Measurements from ENCODE around the gene UXS1. TPM values are rescaled to one million over a fixed set of nuclear protein-coding genes. Genes with fewer than 3 reads are reported as not detected.

The UXS1 gene
- total RNA-seq, 1 donor, result 22.8 TPM

- Histone ChIP-seq H3K79me2 (ENCODE audit: insufficient read depth, low read length) (no peaks in the 10 kb centered on the region), H2AFZ (ENCODE audit: low read length) (no peak overlapping the region), H3K4me3 (ENCODE audit: insufficient read depth, low read length) (no peak overlapping the region), H3K4me1 (ENCODE audit: insufficient read depth, low read length) (no peaks in the 10 kb centered on the region), H3K9me3 (ENCODE audit: low read depth, low read length) (no peaks in the 10 kb centered on the region), H3K4me2 (ENCODE audit: insufficient read depth, low read length) (no peak overlapping the region), H3K36me3 (ENCODE audit: insufficient read depth, low read length) (no peaks in the 10 kb centered on the region), H3K27me3 (ENCODE audit: insufficient read depth, low read length) (peaks cover 41% of the 10 kb centered on the region), H3K27ac (ENCODE audit: low read depth, low read length) (no peak overlapping the region), H4K20me1 (ENCODE audit: insufficient read depth, low read length) (no peaks in the 10 kb centered on the region)
- no peak for DNase-seq (ENCODE audit: insufficient read length, low spot score, missing footprints)
- no peak for TF ChIP-seq CTCF (IDR thresholded peaks at IDR 0.05; ENCODE audit: extremely low read depth, low read depth, low read length)
Measured at GRCh38 chr2:106070181-106070580, 123.9 kb downstream of the UXS1 start.

- peak; percentile 31 for DNase-seq (ENCODE audit: insufficient read length, low spot score, missing footprints)
- Histone ChIP-seq H3K4me1 (ENCODE audit: insufficient read depth, low read length) (no peaks in the 10 kb centered on the region), H3K79me2 (ENCODE audit: insufficient read depth, low read length) (no peaks in the 10 kb centered on the region), H3K27ac (ENCODE audit: low read depth, low read length) (no peak overlapping the region), H3K27me3 (ENCODE audit: insufficient read depth, low read length) (peaks cover 53% of the 10 kb centered on the region), H3K4me3 (ENCODE audit: insufficient read depth, low read length) (no peak overlapping the region), H2AFZ (ENCODE audit: low read length) (no peak overlapping the region), H3K9me3 (ENCODE audit: low read depth, low read length) (no peaks in the 10 kb centered on the region), H3K4me2 (ENCODE audit: insufficient read depth, low read length) (no peak overlapping the region), H3K36me3 (ENCODE audit: insufficient read depth, low read length) (no peaks in the 10 kb centered on the region), H4K20me1 (ENCODE audit: insufficient read depth, low read length) (no peaks in the 10 kb centered on the region)
- TF ChIP-seq CTCF (IDR thresholded peaks at IDR 0.05; ENCODE audit: extremely low read depth, low read depth, low read length), result no peak
Measured at GRCh38 chr2:106068451-106068850, 125.7 kb downstream of the UXS1 start.

GRCh38 chr2:106065983-106066820, 127.9 kb downstream of the UXS1 start:
- H2AFZ ChIP-seq (ENCODE audit: low read length), result no peak overlapping the region
- no peaks in the 10 kb centered on the region for H3K4me1 ChIP-seq (ENCODE audit: insufficient read depth, low read length)
- no peaks in the 10 kb centered on the region for H3K36me3 ChIP-seq (ENCODE audit: insufficient read depth, low read length)
- peaks cover 43% of the 10 kb centered on the region for H3K27me3 ChIP-seq (ENCODE audit: insufficient read depth, low read length)
- no peak for DNase-seq (ENCODE audit: insufficient read length, low spot score, missing footprints)
- H3K4me2 ChIP-seq (ENCODE audit: insufficient read depth, low read length), result no peak overlapping the region
- H3K9me3 ChIP-seq (ENCODE audit: low read depth, low read length), result no peaks in the 10 kb centered on the region
- no peak overlapping the region for H3K27ac ChIP-seq (ENCODE audit: low read depth, low read length)
- no peak for TF ChIP-seq CTCF (IDR thresholded peaks at IDR 0.05; ENCODE audit: extremely low read depth, low read depth, low read length)
- peak overlapping the region; percentile 47 for H3K4me3 ChIP-seq (ENCODE audit: insufficient read depth, low read length)
- no peaks in the 10 kb centered on the region for H3K79me2 ChIP-seq (ENCODE audit: insufficient read depth, low read length)
- no peaks in the 10 kb centered on the region for H4K20me1 ChIP-seq (ENCODE audit: insufficient read depth, low read length)

- Histone ChIP-seq H3K27ac (ENCODE audit: low read depth, low read length) (no peak overlapping the region), H3K79me2 (ENCODE audit: insufficient read depth, low read length) (no peaks in the 10 kb centered on the region)
- no peak for TF ChIP-seq CTCF (IDR thresholded peaks at IDR 0.05; ENCODE audit: extremely low read depth, low read depth, low read length)
Measured at GRCh38 chr2:106065268-106065982, 128.7 kb downstream of the UXS1 start.

More at GRCh38 chr2:106065268-106065982, 128.7 kb downstream of the UXS1 start:
- Histone ChIP-seq H3K4me1 (ENCODE audit: insufficient read depth, low read length) (no peaks in the 10 kb centered on the region), H3K9me3 (ENCODE audit: low read depth, low read length) (no peaks in the 10 kb centered on the region), H3K27me3 (ENCODE audit: insufficient read depth, low read length) (peaks cover 39% of the 10 kb centered on the region), H3K4me2 (ENCODE audit: insufficient read depth, low read length) (no peak overlapping the region), H3K36me3 (ENCODE audit: insufficient read depth, low read length) (no peaks in the 10 kb centered on the region), H3K4me3 (ENCODE audit: insufficient read depth, low read length) (peak overlapping the region; percentile 47), H4K20me1 (ENCODE audit: insufficient read depth, low read length) (no peaks in the 10 kb centered on the region), H2AFZ (ENCODE audit: low read length) (no peak overlapping the region)
- DNase-seq (ENCODE audit: insufficient read length, low spot score, missing footprints), result no peak
